Peyer's patch (tissue), 4 donors: Measurements from ENCODE around the gene LAD1.

Experiments used
- POLR2A ChIP-seq, 2 donors: fragments of 450-650 bp; IDR thresholded peaks; one replicate each; pipeline ENCODE4 v1.5.1; 2017; ENCODE audit warnings: antibody characterized with exemption in 2 of 2, mild to moderate bottlenecking in 2 of 2, moderate library complexity in 2 of 2
- TF ChIP-seq, protein P1 (sequence below), 6 experiments: fragments of 450-650 bp in 4 of 6; fragments of 200-600 bp in 2 of 6; sonication (generic) in 1 of 6; IDR thresholded peaks; one replicate each; pipeline ENCODE4 v1.5.1; 2017 to 2019; ENCODE audit warnings: antibody characterized with exemption in 6 of 6, mild to moderate bottlenecking in 3 of 6, moderate library complexity in 1 of 6

DNA sequence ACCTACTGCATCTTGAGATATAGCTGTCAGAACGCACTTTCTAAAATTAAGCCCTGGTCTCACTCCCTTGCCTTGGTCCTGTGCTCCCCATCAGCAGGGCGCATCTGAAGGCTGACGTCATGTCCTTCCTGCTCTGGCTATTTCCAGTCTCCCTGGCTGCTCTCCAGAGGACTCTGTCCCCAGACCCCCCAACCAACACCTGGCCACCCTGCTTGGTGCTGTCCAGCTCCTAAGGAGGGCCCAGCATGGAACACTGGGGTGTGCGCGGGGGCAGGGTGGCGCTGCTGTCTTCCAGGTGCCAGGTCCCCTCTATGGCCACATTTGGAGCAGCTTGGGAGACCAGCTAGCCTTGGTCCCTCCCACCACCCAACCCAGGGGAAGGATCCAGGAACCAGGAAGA lies 29.9 kb downstream of the LAD1 start:
- no peak for TF ChIP-seq POLR2A (IDR thresholded peaks at IDR 0.05)
- TF ChIP-seq, protein P1, sequence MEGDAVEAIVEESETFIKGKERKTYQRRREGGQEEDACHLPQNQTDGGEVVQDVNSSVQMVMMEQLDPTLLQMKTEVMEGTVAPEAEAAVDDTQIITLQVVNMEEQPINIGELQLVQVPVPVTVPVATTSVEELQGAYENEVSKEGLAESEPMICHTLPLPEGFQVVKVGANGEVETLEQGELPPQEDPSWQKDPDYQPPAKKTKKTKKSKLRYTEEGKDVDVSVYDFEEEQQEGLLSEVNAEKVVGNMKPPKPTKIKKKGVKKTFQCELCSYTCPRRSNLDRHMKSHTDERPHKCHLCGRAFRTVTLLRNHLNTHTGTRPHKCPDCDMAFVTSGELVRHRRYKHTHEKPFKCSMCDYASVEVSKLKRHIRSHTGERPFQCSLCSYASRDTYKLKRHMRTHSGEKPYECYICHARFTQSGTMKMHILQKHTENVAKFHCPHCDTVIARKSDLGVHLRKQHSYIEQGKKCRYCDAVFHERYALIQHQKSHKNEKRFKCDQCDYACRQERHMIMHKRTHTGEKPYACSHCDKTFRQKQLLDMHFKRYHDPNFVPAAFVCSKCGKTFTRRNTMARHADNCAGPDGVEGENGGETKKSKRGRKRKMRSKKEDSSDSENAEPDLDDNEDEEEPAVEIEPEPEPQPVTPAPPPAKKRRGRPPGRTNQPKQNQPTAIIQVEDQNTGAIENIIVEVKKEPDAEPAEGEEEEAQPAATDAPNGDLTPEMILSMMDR (IDR thresholded peaks at IDR 0.05): no peak
